ENCODE measurements around the gene RITA1. TPM values are rescaled to one million over a fixed set of nuclear protein-coding genes. Genes with fewer than 3 reads are reported as not detected.
A peak's percentile ranks its signal among the peaks of the same experiment; 100 is the strongest.

Gene RITA1
- total RNA-seq: 20.0 and 22.4 TPM in 2 replicates

- H3K4me1 ChIP-seq (ENCODE audit: insufficient read depth, low read length): peaks cover 11% of the 10 kb centered on the region
- H2AFZ ChIP-seq (ENCODE audit: low read length): peak within 1 kb of the TSS; percentile 85
- peaks cover 7% of the 10 kb centered on the region for H4K20me1 ChIP-seq (ENCODE audit: insufficient read depth, low read length)
- no peaks in the 10 kb centered on the region for H3K27me3 ChIP-seq (ENCODE audit: insufficient read depth, low read length)
- peak within 1 kb of the TSS; percentile 98 for H3K27ac ChIP-seq (ENCODE audit: low read depth, low read length)
- TF ChIP-seq CTCF (IDR thresholded peaks at IDR 0.05; ENCODE audit: extremely low read depth, low read depth, low read length): no peak
- DNase-seq (ENCODE audit: insufficient read length, low spot score, missing footprints): peak; percentile 97
- H3K4me2 ChIP-seq (ENCODE audit: insufficient read depth, low read length): peak within 1 kb of the TSS; percentile 93
- H3K36me3 ChIP-seq (ENCODE audit: insufficient read depth, low read length): peaks cover 19% of the 10 kb centered on the region
- H3K9me3 ChIP-seq (ENCODE audit: low read depth, low read length): no peaks in the 10 kb centered on the region
- peak within 1 kb of the TSS; percentile 98 for H3K4me3 ChIP-seq (ENCODE audit: insufficient read depth, low read length)
- H3K79me2 ChIP-seq (ENCODE audit: insufficient read depth, low read length): peaks cover 57% of the 10 kb centered on the region
Observed at GRCh38 chr12:113185180-113186032, at the start of gene RITA1, which contains the start of gene DDX54. RITA1 (plus strand) TSS chr12:113185721; CDS start chr12:113186747, 1,026 bp downstream. DDX54 (minus strand) TSS chr12:113185478; CDS start chr12:113185451, 27 bp downstream.

GRCh38 chr12:113136128-113136989 lies 49.2 kb upstream of the RITA1 start:
- Histone ChIP-seq H4K20me1 (ENCODE audit: insufficient read depth, low read length) (no peaks in the 10 kb centered on the region), H2AFZ (ENCODE audit: low read length) (no peak overlapping the region), H3K27ac (ENCODE audit: low read depth, low read length) (no peak overlapping the region), H3K9me3 (ENCODE audit: low read depth, low read length) (no peaks in the 10 kb centered on the region), H3K4me3 (ENCODE audit: insufficient read depth, low read length) (no peak overlapping the region), H3K4me2 (ENCODE audit: insufficient read depth, low read length) (no peak overlapping the region), H3K27me3 (ENCODE audit: insufficient read depth, low read length) (no peaks in the 10 kb centered on the region), H3K4me1 (ENCODE audit: insufficient read depth, low read length) (no peaks in the 10 kb centered on the region), H3K79me2 (ENCODE audit: insufficient read depth, low read length) (no peaks in the 10 kb centered on the region), H3K36me3 (ENCODE audit: insufficient read depth, low read length) (no peaks in the 10 kb centered on the region)
- peak; percentile 72 for DNase-seq (ENCODE audit: insufficient read length, low spot score, missing footprints)
- no peak for TF ChIP-seq CTCF (IDR thresholded peaks at IDR 0.05; ENCODE audit: extremely low read depth, low read depth, low read length)

- Histone ChIP-seq H3K27me3 (ENCODE audit: insufficient read depth, low read length) (no peaks in the 10 kb centered on the region), H3K36me3 (ENCODE audit: insufficient read depth, low read length) (no peaks in the 10 kb centered on the region), H3K4me1 (ENCODE audit: insufficient read depth, low read length) (no peaks in the 10 kb centered on the region), H3K9me3 (ENCODE audit: low read depth, low read length) (no peaks in the 10 kb centered on the region), H3K27ac (ENCODE audit: low read depth, low read length) (no peak overlapping the region), H3K79me2 (ENCODE audit: insufficient read depth, low read length) (no peaks in the 10 kb centered on the region), H3K4me3 (ENCODE audit: insufficient read depth, low read length) (no peak overlapping the region), H2AFZ (ENCODE audit: low read length) (no peak overlapping the region), H4K20me1 (ENCODE audit: insufficient read depth, low read length) (no peaks in the 10 kb centered on the region), H3K4me2 (ENCODE audit: insufficient read depth, low read length) (no peak overlapping the region)
- TF ChIP-seq CTCF (IDR thresholded peaks at IDR 0.05; ENCODE audit: extremely low read depth, low read depth, low read length): no peak
- no peak for DNase-seq (ENCODE audit: insufficient read length, low spot score, missing footprints)
Observed at GRCh38 chr12:113136990-113137511, 48.5 kb upstream of the RITA1 start.

All from osteoblast (primary cell).